GM12878 (cell line): ENCODE measurements around the gene TASL. TPM values are rescaled to one million over a fixed set of nuclear protein-coding genes. Genes with fewer than 3 reads are reported as not detected.

Experiments used
- ATAC-seq: fragments of 200-7000 bp; cut with Tn5 transposase; 3 replicates; pipeline ENCODE4 v1.9.1; 2020; ENCODE audit warnings: mild to moderate bottlenecking, moderate library complexity
- BruUV-seq: library from RNA; stranded (reverse); fragments of 400-500 nt; replicated peaks from 2 replicates; lab custom pipeline; 2021; lab: Mats Ljungman, UMichigan
- CTCF ChIA-PET: fragments of 300-600 bp; sonication (Branson Sonifier 250); formaldehyde crosslinking; extraction: SDS; loops from one replicate; lab custom pipeline; 2021; ENCODE audit warnings: inconsistent platforms; lab: Yijun Ruan, JAX
- POLR2A ChIA-PET: fragments of 350-600 bp; formaldehyde crosslinking; extraction: SDS; loops from one replicate; lab custom pipeline; 2021; ENCODE audit warnings: inconsistent platforms; lab: Charles Lee
- RAD21 ChIA-PET: fragments of 300-600 bp; sonication (Branson Sonifier 250); formaldehyde crosslinking; loops from one replicate; lab custom pipeline; 2023; ENCODE audit warnings: antibody characterized with exemption; ENCODE audit not compliant: unreplicated experiment; lab: Charles Lee
- SMC1A ChIA-PET: fragments of 300-600 bp; sonication (Branson Sonifier 250); formaldehyde crosslinking; loops from one replicate; lab custom pipeline; 2023; ENCODE audit not compliant: unreplicated experiment, uncharacterized antibody; lab: Charles Lee
- DNase-seq: peaks from one replicate; pipeline ENCODE4 v3.0.0-alpha.2; 2011; ENCODE audit warnings: low read depth, low spot score
- FAIRE-seq: peaks from 3 replicates; lab custom pipeline; 2011; peaks lifted over from hg19 to GRCh38; lab: Jason Lieb, UNC
- H2AFZ ChIP-seq: 2 replicates; pipeline ENCODE4 v1.6.0; 2011; ENCODE audit warnings: low read depth, low read length, control low read depth; ENCODE audit not compliant: control insufficient read depth
- H3K27ac ChIP-seq: 2 replicates; pipeline ENCODE4 v1.5.1; 2011; ENCODE audit warnings: control low read depth; ENCODE audit not compliant: control insufficient read depth, insufficient read depth
- H3K27me3 ChIP-seq, 2 experiments: replicated peaks in 1 of 2; 2 replicates each; pipeline versions ENCODE4 v1.6.0 to v1.6.1; 2011; ENCODE audit warnings: low read length in 1 of 2; ENCODE audit not compliant: control insufficient read depth in 2 of 2, insufficient read depth in 2 of 2
- H3K36me3 ChIP-seq, 2 experiments: 2 replicates each; pipeline ENCODE4 v1.5.1; 2011; ENCODE audit warnings: low read length in 1 of 2; ENCODE audit not compliant: control insufficient read depth in 2 of 2, insufficient read depth in 2 of 2
- H3K4me1 ChIP-seq: 2 replicates; pipeline ENCODE4 v1.6.1; 2011; ENCODE audit warnings: mild to moderate bottlenecking, low read length, moderate library complexity, mixed read lengths; ENCODE audit not compliant: control insufficient read depth, insufficient read depth
- H3K4me2 ChIP-seq: 2 replicates; pipeline ENCODE4 v1.6.0; 2011; ENCODE audit warnings: control low read depth; ENCODE audit not compliant: control insufficient read depth, insufficient read depth
- H3K4me3 ChIP-seq: fragments of 200-600 bp; sonication (generic); 2 replicates; pipeline ENCODE4 v1.5.1; 2016
- H3K79me2 ChIP-seq: 2 replicates; pipeline ENCODE4 v1.6.0; 2011; ENCODE audit warnings: low read length; ENCODE audit not compliant: control insufficient read depth, insufficient read depth
- H3K9ac ChIP-seq: 2 replicates; pipeline ENCODE4 v1.8.0; 2011; ENCODE audit warnings: low read length, control low read depth, mixed read lengths; ENCODE audit not compliant: control insufficient read depth, insufficient read depth
- H3K9me3 ChIP-seq: replicated peaks from 3 replicates; pipeline ENCODE4 v1.5.1; 2011; ENCODE audit warnings: mild to moderate bottlenecking, low read length; ENCODE audit not compliant: control insufficient read depth, insufficient read depth
- H4K20me1 ChIP-seq: 2 replicates; pipeline ENCODE4 v1.6.0; 2011; ENCODE audit not compliant: control insufficient read depth, insufficient read depth
- EGR1 ChIP-seq, 2 experiments: IDR thresholded peaks; 1 replicate in 1 of 2; 2 replicates in 1 of 2; pipeline ENCODE4 v1.6.1; 2011 to 2012; ENCODE audit warnings: low read depth in 2 of 2, low read length in 2 of 2, borderline replicate concordance in 1 of 2, mild to moderate bottlenecking in 1 of 2, moderate library complexity in 1 of 2
- GATAD2B ChIP-seq: fragments of 450-650 bp; conservative IDR thresholded peaks from 2 replicates; pipeline ENCODE4 v1.6.1; 2017; ENCODE audit warnings: low read depth, mild to moderate bottlenecking, moderate library complexity
- KLF5 ChIP-seq: fragments of 450-650 bp; IDR thresholded peaks from 2 replicates; pipeline ENCODE4 v1.6.1; 2014; ENCODE audit warnings: mild to moderate bottlenecking; ENCODE audit not compliant: partially characterized antibody
- MTA3 ChIP-seq: IDR thresholded peaks from 2 replicates; pipeline ENCODE4 v1.6.1; 2012; ENCODE audit warnings: low read length, inconsistent platforms, borderline replicate concordance
- NFYB ChIP-seq: IDR thresholded peaks from 2 replicates; pipeline ENCODE4 v1.6.1; 2011; ENCODE audit warnings: low read depth, mild to moderate bottlenecking, low read length, improper control_type of control experiment, moderate library complexity; ENCODE audit not compliant: insufficient read depth
- RAD21 ChIP-seq: IDR thresholded peaks from 2 replicates; pipeline ENCODE4 v1.6.1; 2011; ENCODE audit warnings: mild to moderate bottlenecking, low read depth, low read length, moderate library complexity; ENCODE audit not compliant: insufficient read depth
- SIX5 ChIP-seq: IDR thresholded peaks from 2 replicates; pipeline ENCODE4 v1.6.1; 2011; ENCODE audit warnings: mild to moderate bottlenecking, low read depth, low read length, moderate library complexity; ENCODE audit not compliant: severe bottlenecking
- SMC3 ChIP-seq: IDR thresholded peaks from 2 replicates; pipeline ENCODE4 v1.6.1; 2011; ENCODE audit warnings: low read length, improper control_type of control experiment, borderline replicate concordance
- WGBS: methylation state at CpG from one replicate; pipeline ENCODE4 v1.1.6; 2016; ENCODE audit warnings: low lambda C conversion rate; ENCODE audit not compliant: insufficient replicate concordance, insufficient coverage; ENCODE audit errors: missing lambda C conversion rate; 5-methylcytosine and 5-hydroxymethylcytosine counted together
- in situ Hi-C: fragments of 300-500 bp; cut with MboI; formaldehyde crosslinking; loops from 9 replicates; pipeline ENCODE4 v1.14.3; 2018; ENCODE audit warnings: mixed read lengths
- intact Hi-C: fragments of 100-400 bp; cut with micrococcal nuclease; formaldehyde crosslinking; loops from one replicate; pipeline ENCODE4 v1.14.2; 2022; ENCODE audit not compliant: unreplicated experiment
- polyA plus RNA-seq, 11 experiments: library from polyadenylated mRNA; depleted of rRNA in 4 of 11; unstranded in 6 of 11; stranded (reverse) in 5 of 11; fragments of >200 nt; fragmentation: Nextera tagmentation in 4 of 11; fragmentation: Illumina TruSeq in 1 of 11; extraction: Ambion mirVana in 4 of 11; extraction: Trizol in 1 of 11; gene quantifications; 1 replicate in 1 of 11; 2 replicates in 10 of 11; pipeline versions ENCODE4 v1.2.1 to v1.2.3, GENCODE V29; 2011 to 2016; ENCODE audit warnings: inconsistent platforms in 2 of 11, missing spikeins in 2 of 11, low read depth in 1 of 11
- total RNA-seq, 4 experiments: library from RNA; depleted of rRNA in 3 of 4; stranded (reverse); fragments of >200 nt in 3 of 4; fragmentation: Illumina TruSeq in 1 of 4; extraction: Trizol in 1 of 4; gene quantifications; 2 replicates each; pipeline versions ENCODE4 v1.2.1 to v1.2.3, GENCODE V29; 2013 to 2021
- TF ChIP-seq, protein P1 (sequence below): fragments of 450-650 bp; IDR thresholded peaks from 2 replicates; pipeline ENCODE4 v1.6.1; 2017; ENCODE audit warnings: antibody characterized with exemption, mild to moderate bottlenecking, moderate library complexity
- TF ChIP-seq, protein P2 (sequence below): fragments of 450-650 bp; IDR thresholded peaks from 2 replicates; pipeline ENCODE4 v1.6.1; 2017; ENCODE audit warnings: mild to moderate bottlenecking, moderate library complexity
- TF ChIP-seq, protein P3 (sequence below), 3 experiments: IDR thresholded peaks in 2 of 3; conservative IDR thresholded peaks in 1 of 3; 2 replicates each; pipeline ENCODE4 v1.5.1; 2011; ENCODE audit warnings: low read depth in 3 of 3, low read length in 3 of 3, mild to moderate bottlenecking in 3 of 3, control low read depth in 2 of 3, moderate library complexity in 2 of 3, inconsistent platforms in 1 of 3, mixed read lengths in 1 of 3; ENCODE audit not compliant: control insufficient read depth in 2 of 3, insufficient read depth in 1 of 3; ENCODE audit errors: extremely low read depth in 1 of 3
- TF ChIP-seq, protein P4 (sequence below): IDR thresholded peaks from 2 replicates; pipeline ENCODE4 v1.6.1; 2011; ENCODE audit warnings: low read depth, mild to moderate bottlenecking, low read length, moderate library complexity, borderline replicate concordance; ENCODE audit errors: extremely low read depth

The TASL gene
- total and polyA plus RNA-seq, 10 of the 15 experiments (the other 5 are each of a cell fraction or from before 2014, with no cell fraction given), result 12.4 to 107 (median 18.3) TPM

DNA sequence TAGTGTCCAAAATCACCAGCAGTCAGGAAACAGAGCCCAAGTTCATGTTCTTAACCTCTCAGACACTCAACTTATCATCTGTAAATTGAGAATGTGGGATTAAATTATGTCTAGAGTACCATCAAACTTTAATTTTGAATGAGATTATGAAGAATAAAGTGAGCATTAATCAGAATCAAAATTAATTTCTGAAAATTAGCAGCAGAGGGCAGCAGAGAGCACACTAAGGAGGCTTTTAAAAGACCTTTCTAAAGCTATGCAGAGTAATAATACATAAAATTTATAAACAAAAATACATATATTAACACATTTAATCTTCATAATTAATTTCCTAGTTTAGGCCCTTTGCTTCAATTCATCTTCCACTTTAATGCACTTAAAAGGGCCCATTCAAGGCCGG, 7.1 kb downstream of the TASL start:
- Histone ChIP-seq H3K79me2 (peaks cover 67% of the 10 kb centered on the region), H3K4me3 (no peak overlapping the region), H3K27ac (no peak overlapping the region), H4K20me1 (no peaks in the 10 kb centered on the region), H3K27me3 (no peaks in the 10 kb centered on the region), H2AFZ (no peak overlapping the region), H3K36me3 (peaks cover 4 to 12% of the 10 kb centered on the region in 2 experiments; a peak in 3 of 4 replicates), H3K4me1 (peaks cover 19% of the 10 kb centered on the region), H3K9me3 (no peaks in the 10 kb centered on the region; the same call in 1 of the 3 replicates), H3K4me2 (0 out of 2 replicates have a peak overlapping the region, but pooled peaks have one; percentile 27), H3K9ac (no peak overlapping the region)
- BruUV-seq, result no TSS peak
- in situ Hi-C loops, result loop anchor here (5.0 to 10.0 kb wide), 2 partner anchors 142 to 1016 kb away; no protein-coding TSS in a partner anchor
- ChIA-PET CTCF (interaction anchor here (0.7 to 13.7 kb wide), 27 partner anchors 9 to 377 kb away, joined by 3 to 282 read pairs (median 4); no protein-coding TSS in a partner anchor), RAD21 (interaction anchor here (1.0 to 7.3 kb wide), 6 partner anchors 21 to 165 kb away, joined by 4 to 163 read pairs (median 6); no protein-coding TSS in a partner anchor), POLR2A (interaction anchor here (0.6 to 3.0 kb wide), 4 partner anchors 23 to 266 kb away, joined by 4 to 32 read pairs (median 5); no protein-coding TSS in a partner anchor), SMC1A (interaction anchor here (0.8 to 7.4 kb wide), 18 partner anchors 8 to 294 kb away, joined by 3 to 208 read pairs (median 4); partner anchors contain the start of gene TASL)
- ATAC-seq (peak; percentile 3; the same call in 1 of the 3 replicates), FAIRE-seq (no peak), DNase-seq (no peak)
- WGBS, result 100% methylated on average over 1 of the region's 1 CpG
- TF ChIP-seq, protein P1, sequence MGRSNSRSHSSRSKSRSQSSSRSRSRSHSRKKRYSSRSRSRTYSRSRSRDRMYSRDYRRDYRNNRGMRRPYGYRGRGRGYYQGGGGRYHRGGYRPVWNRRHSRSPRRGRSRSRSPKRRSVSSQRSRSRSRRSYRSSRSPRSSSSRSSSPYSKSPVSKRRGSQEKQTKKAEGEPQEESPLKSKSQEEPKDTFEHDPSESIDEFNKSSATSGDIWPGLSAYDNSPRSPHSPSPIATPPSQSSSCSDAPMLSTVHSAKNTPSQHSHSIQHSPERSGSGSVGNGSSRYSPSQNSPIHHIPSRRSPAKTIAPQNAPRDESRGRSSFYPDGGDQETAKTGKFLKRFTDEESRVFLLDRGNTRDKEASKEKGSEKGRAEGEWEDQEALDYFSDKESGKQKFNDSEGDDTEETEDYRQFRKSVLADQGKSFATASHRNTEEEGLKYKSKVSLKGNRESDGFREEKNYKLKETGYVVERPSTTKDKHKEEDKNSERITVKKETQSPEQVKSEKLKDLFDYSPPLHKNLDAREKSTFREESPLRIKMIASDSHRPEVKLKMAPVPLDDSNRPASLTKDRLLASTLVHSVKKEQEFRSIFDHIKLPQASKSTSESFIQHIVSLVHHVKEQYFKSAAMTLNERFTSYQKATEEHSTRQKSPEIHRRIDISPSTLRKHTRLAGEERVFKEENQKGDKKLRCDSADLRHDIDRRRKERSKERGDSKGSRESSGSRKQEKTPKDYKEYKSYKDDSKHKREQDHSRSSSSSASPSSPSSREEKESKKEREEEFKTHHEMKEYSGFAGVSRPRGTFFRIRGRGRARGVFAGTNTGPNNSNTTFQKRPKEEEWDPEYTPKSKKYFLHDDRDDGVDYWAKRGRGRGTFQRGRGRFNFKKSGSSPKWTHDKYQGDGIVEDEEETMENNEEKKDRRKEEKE, result no peak
- TF ChIP-seq EGR1 (IDR thresholded peaks at IDR 0.05; ENCODE audit: borderline replicate concordance in 1 of 2, low read depth in 2 of 2, low read length in 2 of 2) (no peak), KLF5 (no peak), SIX5 (no peak), MTA3 (no peak), RAD21 (peak; percentile 65), GATAD2B (no peak), NFYB (no peak), SMC3 (peak; percentile 65; the same call in 1 of the 2 replicates)
- TF ChIP-seq, protein P2, sequence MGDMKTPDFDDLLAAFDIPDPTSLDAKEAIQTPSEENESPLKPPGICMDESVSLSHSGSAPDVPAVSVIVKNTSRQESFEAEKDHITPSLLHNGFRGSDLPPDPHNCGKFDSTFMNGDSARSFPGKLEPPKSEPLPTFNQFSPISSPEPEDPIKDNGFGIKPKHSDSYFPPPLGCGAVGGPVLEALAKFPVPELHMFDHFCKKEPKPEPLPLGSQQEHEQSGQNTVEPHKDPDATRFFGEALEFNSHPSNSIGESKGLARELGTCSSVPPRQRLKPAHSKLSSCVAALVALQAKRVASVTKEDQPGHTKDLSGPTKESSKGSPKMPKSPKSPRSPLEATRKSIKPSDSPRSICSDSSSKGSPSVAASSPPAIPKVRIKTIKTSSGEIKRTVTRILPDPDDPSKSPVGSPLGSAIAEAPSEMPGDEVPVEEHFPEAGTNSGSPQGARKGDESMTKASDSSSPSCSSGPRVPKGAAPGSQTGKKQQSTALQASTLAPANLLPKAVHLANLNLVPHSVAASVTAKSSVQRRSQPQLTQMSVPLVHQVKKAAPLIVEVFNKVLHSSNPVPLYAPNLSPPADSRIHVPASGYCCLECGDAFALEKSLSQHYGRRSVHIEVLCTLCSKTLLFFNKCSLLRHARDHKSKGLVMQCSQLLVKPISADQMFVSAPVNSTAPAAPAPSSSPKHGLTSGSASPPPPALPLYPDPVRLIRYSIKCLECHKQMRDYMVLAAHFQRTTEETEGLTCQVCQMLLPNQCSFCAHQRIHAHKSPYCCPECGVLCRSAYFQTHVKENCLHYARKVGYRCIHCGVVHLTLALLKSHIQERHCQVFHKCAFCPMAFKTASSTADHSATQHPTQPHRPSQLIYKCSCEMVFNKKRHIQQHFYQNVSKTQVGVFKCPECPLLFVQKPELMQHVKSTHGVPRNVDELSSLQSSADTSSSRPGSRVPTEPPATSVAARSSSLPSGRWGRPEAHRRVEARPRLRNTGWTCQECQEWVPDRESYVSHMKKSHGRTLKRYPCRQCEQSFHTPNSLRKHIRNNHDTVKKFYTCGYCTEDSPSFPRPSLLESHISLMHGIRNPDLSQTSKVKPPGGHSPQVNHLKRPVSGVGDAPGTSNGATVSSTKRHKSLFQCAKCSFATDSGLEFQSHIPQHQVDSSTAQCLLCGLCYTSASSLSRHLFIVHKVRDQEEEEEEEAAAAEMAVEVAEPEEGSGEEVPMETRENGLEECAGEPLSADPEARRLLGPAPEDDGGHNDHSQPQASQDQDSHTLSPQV, result 0 out of 2 replicates have a peak, but pooled peaks have one; percentile 47
- TF ChIP-seq, protein P3, sequence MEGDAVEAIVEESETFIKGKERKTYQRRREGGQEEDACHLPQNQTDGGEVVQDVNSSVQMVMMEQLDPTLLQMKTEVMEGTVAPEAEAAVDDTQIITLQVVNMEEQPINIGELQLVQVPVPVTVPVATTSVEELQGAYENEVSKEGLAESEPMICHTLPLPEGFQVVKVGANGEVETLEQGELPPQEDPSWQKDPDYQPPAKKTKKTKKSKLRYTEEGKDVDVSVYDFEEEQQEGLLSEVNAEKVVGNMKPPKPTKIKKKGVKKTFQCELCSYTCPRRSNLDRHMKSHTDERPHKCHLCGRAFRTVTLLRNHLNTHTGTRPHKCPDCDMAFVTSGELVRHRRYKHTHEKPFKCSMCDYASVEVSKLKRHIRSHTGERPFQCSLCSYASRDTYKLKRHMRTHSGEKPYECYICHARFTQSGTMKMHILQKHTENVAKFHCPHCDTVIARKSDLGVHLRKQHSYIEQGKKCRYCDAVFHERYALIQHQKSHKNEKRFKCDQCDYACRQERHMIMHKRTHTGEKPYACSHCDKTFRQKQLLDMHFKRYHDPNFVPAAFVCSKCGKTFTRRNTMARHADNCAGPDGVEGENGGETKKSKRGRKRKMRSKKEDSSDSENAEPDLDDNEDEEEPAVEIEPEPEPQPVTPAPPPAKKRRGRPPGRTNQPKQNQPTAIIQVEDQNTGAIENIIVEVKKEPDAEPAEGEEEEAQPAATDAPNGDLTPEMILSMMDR (IDR thresholded peaks at IDR 0.05 in 2 of 3, conservative IDR thresholded peaks at IDR 0.05 in 1 of 3; ENCODE audit: control insufficient read depth in 2 of 3, extremely low read depth in 1 of 3, insufficient read depth in 1 of 3, low read depth in 3 of 3, low read length in 3 of 3), result peak; percentile 33 to 57 (median 44); a peak in 5 of 6 replicates
- TF ChIP-seq, protein P4, sequence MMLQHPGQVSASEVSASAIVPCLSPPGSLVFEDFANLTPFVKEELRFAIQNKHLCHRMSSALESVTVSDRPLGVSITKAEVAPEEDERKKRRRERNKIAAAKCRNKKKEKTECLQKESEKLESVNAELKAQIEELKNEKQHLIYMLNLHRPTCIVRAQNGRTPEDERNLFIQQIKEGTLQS, result no peak
- intact Hi-C loops, result loop anchor here (1.0 to 10.0 kb wide), 3 partner anchors 48 to 664 kb away; no protein-coding TSS in a partner anchor
